OCI-LY3 (cell line): ENCODE data around the gene FGL2.

Experiments used
- H2AFZ ChIP-seq: fragments of 200-600, 300-600 bp; shearing (Covaris generic); 2 replicates; pipeline ENCODE4 v1.6.0; 2014; ENCODE audit warnings: antibody characterized with exemption, low read depth, low read length
- H3K27ac ChIP-seq: fragments of 200-600, 300-600 bp; sonication (generic); 2 replicates; pipeline ENCODE4 v1.5.1; 2014; ENCODE audit warnings: mild to moderate bottlenecking, low read length, moderate library complexity, mixed read lengths
- H3K27me3 ChIP-seq: fragments of 200-600, 300-600 bp; sonication (generic); 2 replicates; pipeline ENCODE4 v1.6.1; 2014; ENCODE audit warnings: low read depth, low read length, mixed read lengths
- H3K36me3 ChIP-seq: fragments of 200-600, 300-600 bp; sonication (generic); replicated peaks from 2 replicates; pipeline ENCODE3; 2014; ENCODE audit warnings: low read depth, low read length, mixed read lengths
- H3K4me1 ChIP-seq: fragments of 300-600, 200-600 bp; sonication (generic); 2 replicates; pipeline ENCODE4 v1.6.1; 2014; ENCODE audit warnings: low read length, mixed read lengths
- H3K4me2 ChIP-seq: fragments of 200-600, 300-600 bp; sonication (generic); 2 replicates; pipeline ENCODE4 v1.6.1; 2014; ENCODE audit warnings: low read length, mixed read lengths
- H3K4me3 ChIP-seq: fragments of 300-600, 200-600 bp; sonication (generic); 2 replicates; pipeline ENCODE4 v1.5.1; 2014; ENCODE audit warnings: antibody characterized with exemption, mild to moderate bottlenecking, low read length, moderate library complexity
- H3K79me2 ChIP-seq: fragments of 300-600, 200-600 bp; shearing (Covaris generic); 2 replicates; pipeline ENCODE4 v1.6.1; 2014; ENCODE audit warnings: mild to moderate bottlenecking, low read length, mixed read lengths
- H3K9ac ChIP-seq: fragments of 300-600, 200-600 bp; shearing (Covaris generic); 2 replicates; pipeline ENCODE4 v1.6.0; 2014; ENCODE audit warnings: mild to moderate bottlenecking, low read length, moderate library complexity
- H3K9me3 ChIP-seq: fragments of 200-600, 300-600 bp; shearing (Covaris generic); 2 replicates; pipeline ENCODE4 v1.6.1; 2014; ENCODE audit warnings: low read length, mixed read lengths; ENCODE audit not compliant: insufficient read depth
- H4K20me1 ChIP-seq: fragments of 200-600, 300-600 bp; sonication (generic); 2 replicates; pipeline ENCODE4 v1.6.1; 2016; ENCODE audit warnings: low read length, mixed read lengths; ENCODE audit not compliant: insufficient read depth
- CTCF ChIP-seq: fragments of 200-600, 300-600 bp; sonication (generic); IDR thresholded peaks from 2 replicates; pipeline ENCODE4 v1.5.1; 2014; ENCODE audit warnings: antibody characterized with exemption, low read length, low read depth
- EZH2phosphoT487 ChIP-seq: fragments of 200-600 bp; shearing (Covaris generic); IDR thresholded peaks from 2 replicates; pipeline ENCODE4 v1.6.1; 2018; ENCODE audit warnings: antibody characterized with exemption, mixed run types, low read depth

FGL2 gene

GRCh38 chr7:77199013-77199966, at the start of gene FGL2:
FGL2 (minus strand) TSS chr7:77199819; CDS start chr7:77199793, 26 bp downstream.
- H3K4me1 ChIP-seq: peaks cover 89% of the 10 kb centered on the region
- H3K79me2 ChIP-seq: peaks cover 55% of the 10 kb centered on the region
- H3K9me3 ChIP-seq: no peaks in the 10 kb centered on the region
- peak within 1 kb of the TSS; percentile 89 for H3K4me2 ChIP-seq
- no peak for TF ChIP-seq CTCF
- TF ChIP-seq EZH2phosphoT487: no peak
- H3K36me3 ChIP-seq: peaks cover 9% of the 10 kb centered on the region
- H2AFZ ChIP-seq: no peak within 1 kb of the TSS
- peak within 1 kb of the TSS; percentile 98 for H3K27ac ChIP-seq
- no peaks in the 10 kb centered on the region for H4K20me1 ChIP-seq
- no peaks in the 10 kb centered on the region for H3K27me3 ChIP-seq
- H3K4me3 ChIP-seq: peak within 1 kb of the TSS; percentile 84
- peak within 1 kb of the TSS; percentile 90 for H3K9ac ChIP-seq

- no peaks in the 10 kb centered on the region for H3K9me3 ChIP-seq
- no peaks in the 10 kb centered on the region for H4K20me1 ChIP-seq
- no peak overlapping the region for H3K4me2 ChIP-seq
- peaks cover 36% of the 10 kb centered on the region for H3K4me1 ChIP-seq
- TF ChIP-seq CTCF (no peak), EZH2phosphoT487 (no peak)
- no peak overlapping the region for H3K4me3 ChIP-seq
- no peaks in the 10 kb centered on the region for H3K79me2 ChIP-seq
- H2AFZ ChIP-seq: no peak overlapping the region
- no peak overlapping the region for H3K27ac ChIP-seq
- H3K9ac ChIP-seq: no peak overlapping the region
- H3K36me3 ChIP-seq: no peaks in the 10 kb centered on the region
- H3K27me3 ChIP-seq: no peaks in the 10 kb centered on the region
Measured at GRCh38 chr7:77248154-77248553, 48.5 kb upstream of the FGL2 start.

GRCh38 chr7:77247206-77247850, 47.7 kb upstream of the FGL2 start:
- Histone ChIP-seq H3K36me3 (no peaks in the 10 kb centered on the region), H4K20me1 (no peaks in the 10 kb centered on the region), H3K27me3 (no peaks in the 10 kb centered on the region), H3K4me1 (peaks cover 44% of the 10 kb centered on the region), H3K9me3 (no peaks in the 10 kb centered on the region), H3K9ac (no peak overlapping the region), H3K4me2 (no peak overlapping the region), H2AFZ (no peak overlapping the region), H3K27ac (peak overlapping the region; percentile 62; the same call in 1 of the 2 replicates), H3K79me2 (no peaks in the 10 kb centered on the region), H3K4me3 (no peak overlapping the region)
- TF ChIP-seq EZH2phosphoT487 (no peak), CTCF (peak; percentile 85)

- H3K4me3 ChIP-seq: peak overlapping the region; percentile 54
- TF ChIP-seq EZH2phosphoT487 (no peak), CTCF (no peak)
- H3K36me3 ChIP-seq: no peaks in the 10 kb centered on the region
- H3K4me1 ChIP-seq: peaks cover 51% of the 10 kb centered on the region
- H3K27me3 ChIP-seq: no peaks in the 10 kb centered on the region
- H3K79me2 ChIP-seq: no peaks in the 10 kb centered on the region
- peak overlapping the region; percentile 76 for H3K4me2 ChIP-seq
- peak overlapping the region; percentile 62 for H3K27ac ChIP-seq
- H3K9ac ChIP-seq: peak overlapping the region; percentile 61
- H3K9me3 ChIP-seq: no peaks in the 10 kb centered on the region
- peak overlapping the region; percentile 50 for H2AFZ ChIP-seq
- H4K20me1 ChIP-seq: no peaks in the 10 kb centered on the region
Measured at GRCh38 chr7:77246026-77246640, 46.5 kb upstream of the FGL2 start.
